Ovary (tissue), 9 donors: Measurements from ENCODE around the gene SCYL3. TPM values are rescaled to one million over a fixed set of nuclear protein-coding genes. Genes with fewer than 3 reads are reported as not detected.

Experiments
- DNase-seq, 5 donors: peaks; one replicate each; pipeline ENCODE4 v3.0.0-alpha.2; 2019 to 2020
- H3K27ac ChIP-seq, 2 donors: fragments of 200-600 bp; one replicate each; pipeline versions ENCODE4 v1.5.1 to v1.8.0; 2019 to 2022
- H3K27me3 ChIP-seq: fragments of 200-600 bp; one replicate; pipeline ENCODE4 v1.8.0; 2022
- H3K36me3 ChIP-seq: fragments of 200-600 bp; sonication (generic); one replicate; pipeline ENCODE4 v1.5.1; 2019
- H3K4me1 ChIP-seq: one replicate; pipeline ENCODE4 v1.8.1; 2013; ENCODE audit warnings: mild to moderate bottlenecking, moderate library complexity; ENCODE audit not compliant: insufficient read depth
- H3K4me3 ChIP-seq: fragments of 200-600 bp; sonication (generic); one replicate; pipeline ENCODE4 v1.5.1; 2017
- H3K9me3 ChIP-seq, 2 donors: fragments of 200-600 bp in 1 of 2; sonication (generic) in 1 of 2; one replicate each; pipeline versions ENCODE4 v1.5.1 to v1.8.1; 2013 to 2019; ENCODE audit warnings: mild to moderate bottlenecking in 1 of 2, moderate library complexity in 1 of 2
- EP300 ChIP-seq: sonication (generic); formaldehyde crosslinking; IDR thresholded peaks from one replicate; pipeline ENCODE4 v1.6.1; 2017; ENCODE audit warnings: antibody characterized with exemption
- POLR2A ChIP-seq: fragments of 450-650 bp; IDR thresholded peaks from one replicate; pipeline ENCODE4 v1.6.1; 2017; ENCODE audit warnings: antibody characterized with exemption, mild to moderate bottlenecking, moderate library complexity
- WGBS, 3 donors: extraction: QIAGEN DNeasy Blood & Tissue Kit in 1 of 3; methylation state at CpG; one replicate each; pipeline versions ENCODE4 v1.1.5 to v1.1.7; 2013 to 2017; 5-methylcytosine and 5-hydroxymethylcytosine counted together
- intact Hi-C, 4 donors: fragments of 100-400 bp; cut with DNase I; formaldehyde crosslinking; loops; one replicate each; pipeline versions ENCODE4 v1.11.0 to v1.15.1; 2022 to 2023
- polyA plus RNA-seq, 2 donors: library from polyadenylated mRNA; stranded (reverse); fragments of 200-250 nt in 1 of 2; fragments of 350-450 nt in 1 of 2; fragmentation: Illumina TruSeq in 1 of 2; extraction: RNeasy Lipid Tissue Mini Kit (QIAGEN cat#74804) in 1 of 2; gene quantifications; one replicate each; pipeline ENCODE4 v1.2.3, GENCODE V29; 2013 to 2014
- total RNA-seq, 7 donors: library from RNA; depleted of rRNA in 2 of 7; stranded (reverse); fragments of >200 nt in 2 of 7; fragmentation: NEBNext Ultra II Directional in 3 of 7; extraction: Animal tissue kit (Norgen Biotek cat#: 25700) in 3 of 7; gene quantifications; one replicate each; pipeline versions ENCODE4 v1.1.0 to v1.2.4, GENCODE V29; 2016 to 2023
- TF ChIP-seq, protein P1 (sequence below), 3 donors: fragments of 450-650 bp in 2 of 3; fragments of 200-600 bp in 1 of 3; IDR thresholded peaks; one replicate each; pipeline versions ENCODE4 v1.5.1 to v1.8.0; 2016 to 2022; ENCODE audit warnings: antibody characterized with exemption in 3 of 3, mild to moderate bottlenecking in 1 of 3
- donor health status: DM: no; HTN: no; CAD: no; lungs with moderate emphysema.
- donor health status: DM: no; HTN: no; CAD: no.
- donor health status: Bipolar disorder and iron deficiency.
- donor health status: DM: yes; HTN: yes; CAD: no.
- donor health status: DM: no; HTN: no; CAD: no.
- donor health status: DM: yes; HTN: yes; CAD: no.

Gene SCYL3
- total and polyA plus RNA-seq, 9 donors = 6.3 to 15.3 (median 9.9) TPM

- TF ChIP-seq EP300 (no peak), POLR2A (no peak)
- TF ChIP-seq, protein P1, sequence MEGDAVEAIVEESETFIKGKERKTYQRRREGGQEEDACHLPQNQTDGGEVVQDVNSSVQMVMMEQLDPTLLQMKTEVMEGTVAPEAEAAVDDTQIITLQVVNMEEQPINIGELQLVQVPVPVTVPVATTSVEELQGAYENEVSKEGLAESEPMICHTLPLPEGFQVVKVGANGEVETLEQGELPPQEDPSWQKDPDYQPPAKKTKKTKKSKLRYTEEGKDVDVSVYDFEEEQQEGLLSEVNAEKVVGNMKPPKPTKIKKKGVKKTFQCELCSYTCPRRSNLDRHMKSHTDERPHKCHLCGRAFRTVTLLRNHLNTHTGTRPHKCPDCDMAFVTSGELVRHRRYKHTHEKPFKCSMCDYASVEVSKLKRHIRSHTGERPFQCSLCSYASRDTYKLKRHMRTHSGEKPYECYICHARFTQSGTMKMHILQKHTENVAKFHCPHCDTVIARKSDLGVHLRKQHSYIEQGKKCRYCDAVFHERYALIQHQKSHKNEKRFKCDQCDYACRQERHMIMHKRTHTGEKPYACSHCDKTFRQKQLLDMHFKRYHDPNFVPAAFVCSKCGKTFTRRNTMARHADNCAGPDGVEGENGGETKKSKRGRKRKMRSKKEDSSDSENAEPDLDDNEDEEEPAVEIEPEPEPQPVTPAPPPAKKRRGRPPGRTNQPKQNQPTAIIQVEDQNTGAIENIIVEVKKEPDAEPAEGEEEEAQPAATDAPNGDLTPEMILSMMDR (IDR thresholded peaks at IDR 0.05) = no peak
- Histone ChIP-seq H3K9me3 (no peaks in the 10 kb centered on the region), H3K36me3 (no peaks in the 10 kb centered on the region), H3K4me3 (no peak overlapping the region), H3K27me3 (no peaks in the 10 kb centered on the region), H3K27ac (no peak overlapping the region), H3K4me1 (no peaks in the 10 kb centered on the region)
- WGBS, 3 donors = 58 to 68% (median 65%) methylated on average over 15 of the region's 15 CpGs
- DNase-seq = no peak
- intact Hi-C loops = no loop called here
These were observed 21.5 kb upstream of the SCYL3 start for GRCh38 chr1:169915150-169915549.

DNA sequence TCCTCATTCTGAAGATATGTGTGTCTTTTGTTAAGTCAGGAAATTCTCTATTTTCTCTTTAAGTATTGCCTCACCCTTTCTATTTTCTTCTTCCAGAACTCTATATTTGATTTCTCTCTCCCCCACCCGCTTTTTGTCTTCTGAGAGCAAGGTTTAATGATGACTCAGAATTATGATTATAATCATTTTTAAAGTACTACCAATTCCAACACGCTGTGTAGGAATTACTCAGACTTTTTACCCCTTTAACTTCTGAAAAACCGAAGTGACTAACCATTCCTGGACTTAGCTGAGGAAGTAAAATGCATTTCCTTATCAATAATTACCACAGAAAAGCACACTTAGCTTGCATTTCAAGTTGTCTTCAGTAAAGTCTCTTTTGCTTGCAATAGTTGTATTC lies 20.8 kb upstream of the SCYL3 start:
- Histone ChIP-seq H3K27me3 (no peaks in the 10 kb centered on the region), H3K27ac (no peak overlapping the region), H3K4me3 (no peak overlapping the region), H3K9me3 (no peaks in the 10 kb centered on the region), H3K36me3 (no peaks in the 10 kb centered on the region), H3K4me1 (no peaks in the 10 kb centered on the region)
- 43 to 52% (median 50%) methylated on average over 3 of the region's 3 CpGs for WGBS, 3 donors
- no peak for DNase-seq
- TF ChIP-seq EP300 (no peak), POLR2A (no peak)
- TF ChIP-seq, protein P1 (IDR thresholded peaks at IDR 0.05) = no peak
- intact Hi-C loops = no loop called here

DNA sequence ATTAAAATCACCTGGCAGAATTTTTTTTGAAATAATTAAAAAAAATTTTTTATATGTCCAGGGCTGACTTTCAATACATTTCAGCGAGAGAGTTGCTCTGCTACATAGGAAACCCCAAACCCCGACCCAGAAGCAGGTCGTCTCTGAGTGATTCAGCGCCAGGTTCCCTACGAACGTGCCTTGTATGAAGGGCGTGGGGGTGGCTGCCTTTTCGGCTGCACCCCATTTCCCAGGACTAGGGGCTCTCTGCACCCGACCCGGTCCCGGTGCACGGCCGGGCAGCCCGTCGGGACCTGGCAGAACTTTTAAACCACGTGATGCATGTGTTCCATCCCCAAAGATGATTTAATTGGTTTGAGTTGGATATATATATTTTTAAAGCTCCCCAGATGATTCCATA lies 15.8 kb upstream of the SCYL3 start:
- WGBS, 3 donors = 93 to 94% (median 93%) methylated on average over 16 of the region's 16 CpGs
- H3K4me1 ChIP-seq = no peaks in the 10 kb centered on the region
- TF ChIP-seq POLR2A = no peak
- TF ChIP-seq, protein P1 (IDR thresholded peaks at IDR 0.05) = no peak
- no peak for TF ChIP-seq EP300
- H3K27ac ChIP-seq = no peak overlapping the region
- intact Hi-C loops = no loop called here
- H3K36me3 ChIP-seq = no peaks in the 10 kb centered on the region
- H3K27me3 ChIP-seq = no peaks in the 10 kb centered on the region
- no peak for DNase-seq
- H3K4me3 ChIP-seq = no peak overlapping the region
- no peaks in the 10 kb centered on the region for H3K9me3 ChIP-seq

DNA sequence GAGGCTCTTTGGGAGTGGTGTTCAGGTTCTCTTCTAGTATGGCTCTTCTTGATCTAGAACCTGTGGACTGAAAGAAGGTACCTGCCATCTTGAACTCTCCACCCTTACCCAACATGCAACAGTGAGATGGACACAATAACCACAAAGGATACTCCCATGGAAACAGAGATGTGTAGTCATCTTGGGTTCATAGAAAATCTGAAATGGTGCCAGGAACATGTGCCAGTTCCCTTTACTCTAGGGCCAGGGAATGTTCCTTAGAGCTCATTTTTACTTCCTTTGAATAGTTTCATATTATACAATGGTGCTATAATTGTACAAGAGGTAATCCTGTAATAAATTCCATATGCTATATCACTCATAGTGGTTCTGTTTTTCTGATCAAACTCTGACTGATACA lies 13.2 kb upstream of the SCYL3 start:
- intact Hi-C loops = no loop called here
- Histone ChIP-seq H3K36me3 (no peaks in the 10 kb centered on the region), H3K9me3 (no peaks in the 10 kb centered on the region), H3K4me3 (no peak overlapping the region), H3K27me3 (no peaks in the 10 kb centered on the region), H3K27ac (no peak overlapping the region), H3K4me1 (no peaks in the 10 kb centered on the region)
- TF ChIP-seq, protein P1 (IDR thresholded peaks at IDR 0.05) = no peak
- TF ChIP-seq POLR2A (no peak), EP300 (no peak)
- no peak for DNase-seq

DNA sequence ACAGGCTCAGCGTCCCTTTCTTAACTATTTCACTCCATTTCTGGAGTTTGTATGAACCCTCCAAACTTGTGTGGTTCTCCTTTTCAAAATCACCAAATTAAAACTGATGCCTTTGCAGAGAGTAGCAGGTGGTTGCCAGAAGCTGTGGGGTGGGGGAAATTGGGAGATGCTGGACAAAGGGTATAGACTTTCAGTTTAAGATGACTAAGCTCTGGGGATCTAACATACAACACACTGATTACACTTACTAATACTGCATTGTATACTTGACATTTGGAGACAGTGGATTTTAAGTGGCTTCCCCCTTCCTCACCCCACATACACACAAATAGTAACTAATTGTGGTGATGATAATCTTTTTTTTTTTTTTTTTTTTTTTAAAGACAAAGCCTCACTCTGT lies 11.1 kb upstream of the SCYL3 start:
- Histone ChIP-seq H3K9me3 (no peaks in the 10 kb centered on the region), H3K36me3 (no peaks in the 10 kb centered on the region), H3K27ac (no peak overlapping the region), H3K4me3 (no peak overlapping the region), H3K4me1 (no peaks in the 10 kb centered on the region), H3K27me3 (no peaks in the 10 kb centered on the region)
- intact Hi-C loops = no loop called here
- no peak for DNase-seq
- TF ChIP-seq POLR2A (no peak), EP300 (no peak)
- TF ChIP-seq, protein P1 (IDR thresholded peaks at IDR 0.05) = no peak
- WGBS, 3 donors = 70 to 77% (median 71%) methylated on average over 1 of the region's 1 CpG
